ENCODE measurements around the gene SYTL3.

- TF ChIP-seq POLR2A (IDR thresholded peaks at IDR 0.05; ENCODE audit: low read depth, low read length) (no peak), POLR2AphosphoS5 (IDR thresholded peaks at IDR 0.05; ENCODE audit: low read depth, low read length) (no peak), TAF1 (IDR thresholded peaks at IDR 0.05; ENCODE audit: borderline replicate concordance, low read depth, low read length) (no peak)
Observed at GRCh38 chr6:158785036-158785435, 135.2 kb downstream of the SYTL3 start.

All from GM12892 (cell line).